H9 (cell line): ENCODE data around the gene NDOR1. TPM values are rescaled to one million over a fixed set of nuclear protein-coding genes. Genes with fewer than 3 reads are reported as not detected.

Experiments
- DNase-seq: peaks from one replicate; pipeline ENCODE4 v3.0.0-alpha.2; 2017
- H2AFZ ChIP-seq: one replicate; pipeline ENCODE4 v1.6.1; 2013; ENCODE audit warnings: mild to moderate bottlenecking, low read length, control low read depth, moderate library complexity
- H2AK5ac ChIP-seq: 2 replicates; pipeline ENCODE4 v1.6.1; 2013; ENCODE audit warnings: low read length, control low read depth, mixed read lengths; ENCODE audit not compliant: insufficient read length
- H2BK120ac ChIP-seq: one replicate; pipeline ENCODE4 v1.6.1; 2013; ENCODE audit warnings: low read depth, mild to moderate bottlenecking, low read length, control low read depth, inconsistent platforms; ENCODE audit not compliant: poor library complexity, severe bottlenecking
- H2BK12ac ChIP-seq: 2 replicates; pipeline ENCODE4 v1.6.1; 2013; ENCODE audit warnings: low read length, control low read depth, mixed read lengths, low read depth; ENCODE audit not compliant: insufficient read length
- H2BK15ac ChIP-seq: 2 replicates; pipeline ENCODE4 v1.6.1; 2013; ENCODE audit warnings: low read depth, low read length, control low read depth
- H2BK20ac ChIP-seq: one replicate; pipeline ENCODE4 v1.6.1; 2013; ENCODE audit warnings: low read depth, mild to moderate bottlenecking, low read length, control low read depth, inconsistent platforms; ENCODE audit not compliant: poor library complexity, severe bottlenecking
- H2BK5ac ChIP-seq: 2 replicates; pipeline ENCODE4 v1.6.1; 2013; ENCODE audit warnings: low read length, control low read depth, mixed read lengths; ENCODE audit not compliant: insufficient read length
- H3K14ac ChIP-seq: 2 replicates; pipeline ENCODE4 v1.6.1; 2013; ENCODE audit warnings: low read length, control low read depth; ENCODE audit not compliant: insufficient read depth
- H3K18ac ChIP-seq: 2 replicates; pipeline ENCODE4 v1.6.1; 2013; ENCODE audit warnings: low read depth, mild to moderate bottlenecking, mixed read lengths, low read length, control low read depth; ENCODE audit not compliant: insufficient read length
- H3K23ac ChIP-seq: 2 replicates; pipeline ENCODE4 v1.6.1; 2013; ENCODE audit warnings: low read length, control low read depth, mixed read lengths, low read depth; ENCODE audit not compliant: insufficient read length
- H3K23me2 ChIP-seq: 2 replicates; pipeline ENCODE4 v1.6.1; 2013; ENCODE audit warnings: low read depth, mild to moderate bottlenecking, mixed read lengths, low read length, control low read depth; ENCODE audit not compliant: insufficient read length, poor library complexity, severe bottlenecking
- H3K27ac ChIP-seq: 2 replicates; pipeline ENCODE4 v1.5.1; 2013; ENCODE audit warnings: low read length, control low read depth, mixed read lengths, low read depth; ENCODE audit not compliant: insufficient read length
- H3K27me3 ChIP-seq: 2 replicates; pipeline ENCODE4 v1.6.1; 2013; ENCODE audit warnings: low read length, control low read depth, inconsistent platforms; ENCODE audit not compliant: insufficient read depth
- H3K4ac ChIP-seq: 2 replicates; pipeline ENCODE4 v1.6.1; 2013; ENCODE audit warnings: low read depth, mild to moderate bottlenecking, control low read depth, inconsistent platforms, low read length, moderate library complexity
- H3K4me1 ChIP-seq: 2 replicates; pipeline ENCODE4 v1.6.1; 2013; ENCODE audit warnings: low read length, control low read depth, inconsistent platforms; ENCODE audit not compliant: insufficient read depth
- H3K4me2 ChIP-seq: 2 replicates; pipeline ENCODE4 v1.6.1; 2013; ENCODE audit warnings: low read length, control low read depth, mixed read lengths; ENCODE audit not compliant: insufficient read length, insufficient read depth
- H3K56ac ChIP-seq: 2 replicates; pipeline ENCODE4 v1.6.1; 2013; ENCODE audit warnings: low read depth, mild to moderate bottlenecking, mixed read lengths, low read length, control low read depth; ENCODE audit not compliant: insufficient read length
- H3K79me1 ChIP-seq: 2 replicates; pipeline ENCODE4 v1.6.1; 2013; ENCODE audit warnings: low read depth, mild to moderate bottlenecking, moderate library complexity, low read length, control low read depth, inconsistent platforms; ENCODE audit not compliant: insufficient read depth, poor library complexity, severe bottlenecking
- H3K79me2 ChIP-seq: 2 replicates; pipeline ENCODE4 v1.6.1; 2013; ENCODE audit warnings: low read length, control low read depth, inconsistent platforms; ENCODE audit not compliant: insufficient read depth
- H3K9ac ChIP-seq: 2 replicates; pipeline ENCODE4 v1.6.1; 2013; ENCODE audit warnings: low read length, control low read depth, mixed read lengths; ENCODE audit not compliant: insufficient read length; ENCODE audit errors: extremely low read depth
- H3K9me3 ChIP-seq: one replicate; pipeline ENCODE4 v1.6.1; 2013; ENCODE audit warnings: low read depth, low read length, inconsistent platforms; ENCODE audit not compliant: control insufficient read depth
- H3T11ph ChIP-seq: one replicate; pipeline ENCODE4 v1.6.1; 2013; ENCODE audit warnings: mild to moderate bottlenecking, low read length, control low read depth, inconsistent platforms
- H4K20me1 ChIP-seq: one replicate; pipeline ENCODE4 v1.6.1; 2013; ENCODE audit not compliant: control insufficient read depth, insufficient read length, insufficient read depth
- H4K5ac ChIP-seq: 2 replicates; pipeline ENCODE4 v1.6.1; 2013; ENCODE audit warnings: low read depth, mild to moderate bottlenecking, mixed read lengths, low read length, control low read depth; ENCODE audit not compliant: insufficient read length
- H4K8ac ChIP-seq: replicated peaks from 2 replicates; pipeline ENCODE4 v1.6.1; 2013; ENCODE audit warnings: low read length, control low read depth, mixed read lengths, low read depth; ENCODE audit not compliant: insufficient read length
- H4K91ac ChIP-seq: 2 replicates; pipeline ENCODE4 v1.6.1; 2013; ENCODE audit warnings: low read depth, mild to moderate bottlenecking, moderate library complexity, mixed read lengths, low read length, control low read depth; ENCODE audit not compliant: insufficient read length
- H3K27ac Mint-ChIP-seq, 3 experiments: 2 replicates in 2 of 3; 3 replicates in 1 of 3; pipeline ENCODE4 v1.8.0; 2020 to 2021; ENCODE audit warnings: mixed read lengths in 3 of 3, mild to moderate bottlenecking in 1 of 3, moderate library complexity in 1 of 3
- H3K27me3 Mint-ChIP-seq: 2 replicates; pipeline ENCODE4 v1.8.0; 2021; ENCODE audit warnings: low read depth, mild to moderate bottlenecking, moderate library complexity, mixed read lengths
- H3K36me3 Mint-ChIP-seq, 3 experiments: 2 replicates in 2 of 3; 3 replicates in 1 of 3; pipeline ENCODE4 v1.8.0; 2020 to 2021; ENCODE audit warnings: low read depth in 3 of 3, mixed read lengths in 3 of 3; ENCODE audit not compliant: insufficient read depth in 1 of 3
- H3K4me1 Mint-ChIP-seq, 2 experiments: 2 replicates each; pipeline ENCODE4 v1.8.0; 2020; ENCODE audit warnings: mixed read lengths in 2 of 2
- H3K4me3 Mint-ChIP-seq, 2 experiments: 2 replicates in 1 of 2; 3 replicates in 1 of 2; pipeline ENCODE4 v1.8.0; 2020 to 2021; ENCODE audit warnings: mild to moderate bottlenecking in 2 of 2, mixed read lengths in 2 of 2, moderate library complexity in 1 of 2
- H3K9me3 Mint-ChIP-seq, 2 experiments: 2 replicates in 1 of 2; 3 replicates in 1 of 2; pipeline ENCODE4 v1.8.0; 2020; ENCODE audit warnings: mild to moderate bottlenecking in 2 of 2, mixed read lengths in 2 of 2, moderate library complexity in 1 of 2
- CTCF ChIP-seq: fragments of 200-600 bp; sonication (generic); conservative IDR thresholded peaks from 3 replicates; pipeline ENCODE4 v1.8.0; 2021; ENCODE audit warnings: antibody characterized with exemption, mild to moderate bottlenecking
- WGBS: extraction: QIAGEN DNeasy Blood & Tissue Kit; methylation state at CpG from one replicate; pipeline ENCODE4 v1.1.7; 2013; ENCODE audit warnings: missing lambda C conversion rate, low lambda C conversion rate, mixed read lengths; ENCODE audit not compliant: insufficient read length; ENCODE audit errors: extremely low coverage; 5-methylcytosine and 5-hydroxymethylcytosine counted together
- total RNA-seq: library from RNA; stranded (reverse); gene quantifications from 2 replicates; pipeline ENCODE4 v1.2.1, GENCODE V29; 2021

The NDOR1 gene
- total RNA-seq, 1 experiment from 2014 or later, result 44.1 TPM

- no peak overlapping the region for H3T11ph ChIP-seq
- H4K20me1 ChIP-seq, result no peaks in the 10 kb centered on the region
- Mint-ChIP-seq H3K9me3 (no peaks in the 10 kb centered on the region), H3K4me1 (peaks cover 3 to 8% of the 10 kb centered on the region in 2 experiments), H3K27ac (no peak overlapping the region), H3K27me3 (no peaks in the 10 kb centered on the region), H3K36me3 (peaks cover 11 to 47% (median 42%) of the 10 kb centered on the region in 3 experiments; a peak in 6 of 7 replicates), H3K4me3 (no peak overlapping the region)
- H3K9me3 ChIP-seq, result no peaks in the 10 kb centered on the region
- no peak overlapping the region for H3K23ac ChIP-seq
- H3K14ac ChIP-seq, result no peak overlapping the region
- H3K23me2 ChIP-seq, result no peaks in the 10 kb centered on the region
- no peak overlapping the region for H2AFZ ChIP-seq
- no peak overlapping the region for H3K18ac ChIP-seq
- no peak for TF ChIP-seq CTCF
- peaks cover 7% of the 10 kb centered on the region for H3K79me1 ChIP-seq
- H3K4me1 ChIP-seq, result no peaks in the 10 kb centered on the region
- no peak overlapping the region for H3K27ac ChIP-seq
- H3K56ac ChIP-seq, result no peak overlapping the region
- H4K5ac ChIP-seq, result no peak overlapping the region
- H2AK5ac ChIP-seq, result no peak overlapping the region
- H3K27me3 ChIP-seq, result no peaks in the 10 kb centered on the region
- DNase-seq, result no peak
- no peak overlapping the region for H2BK20ac ChIP-seq
- no peak overlapping the region for H2BK15ac ChIP-seq
- H3K9ac ChIP-seq, result no peak overlapping the region
- H2BK5ac ChIP-seq, result no peak overlapping the region
- no CpG with 5 or more reads among the region's 13 CpGs for WGBS
- no peak overlapping the region for H4K8ac ChIP-seq
- H4K91ac ChIP-seq, result no peak overlapping the region
- no peak overlapping the region for H2BK120ac ChIP-seq
- no peak overlapping the region for H3K4ac ChIP-seq
- no peaks in the 10 kb centered on the region for H3K79me2 ChIP-seq
- no peak overlapping the region for H2BK12ac ChIP-seq
- no peak overlapping the region for H3K4me2 ChIP-seq
Observed at GRCh38 chr9:137211532-137211931, 6.0 kb downstream of the NDOR1 start.
